ENCODE results near the gene TRIM7. TPM values are rescaled to one million over a fixed set of nuclear protein-coding genes. Genes with fewer than 3 reads are reported as not detected.

TRIM7 gene
- total RNA-seq, 4 donors from 2014 or later = 1.9 to 6.6 (median 2.8) TPM

- TF ChIP-seq CTCF (IDR thresholded peaks at IDR 0.05; ENCODE audit: low read depth) = no peak
These were observed 26.4 kb upstream of the TRIM7 start for GRCh38 chr5:181231432-181231831.

DNA sequence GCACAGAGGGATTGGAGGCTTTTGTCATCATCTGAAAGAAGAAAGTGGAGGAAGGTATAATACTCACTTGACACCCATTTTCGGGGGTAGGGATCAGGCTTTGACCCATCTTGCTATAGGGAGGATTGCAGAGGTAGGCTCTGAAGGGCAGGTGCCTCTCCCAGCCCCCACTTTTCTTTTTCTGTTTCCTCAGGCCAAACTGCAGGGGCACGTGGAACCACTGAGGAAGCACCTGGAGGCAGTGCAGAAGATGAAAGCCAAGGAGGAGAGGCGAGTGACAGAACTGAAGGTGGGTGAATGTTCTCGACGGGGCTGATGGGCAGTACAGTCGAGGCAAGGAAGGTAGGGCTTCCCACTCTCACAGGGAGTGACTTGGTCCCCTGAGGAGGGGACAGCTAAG is 25.6 kb upstream of the TRIM7 start:
- no peak for TF ChIP-seq CTCF (IDR thresholded peaks at IDR 0.05; ENCODE audit: low read depth)

DNA sequence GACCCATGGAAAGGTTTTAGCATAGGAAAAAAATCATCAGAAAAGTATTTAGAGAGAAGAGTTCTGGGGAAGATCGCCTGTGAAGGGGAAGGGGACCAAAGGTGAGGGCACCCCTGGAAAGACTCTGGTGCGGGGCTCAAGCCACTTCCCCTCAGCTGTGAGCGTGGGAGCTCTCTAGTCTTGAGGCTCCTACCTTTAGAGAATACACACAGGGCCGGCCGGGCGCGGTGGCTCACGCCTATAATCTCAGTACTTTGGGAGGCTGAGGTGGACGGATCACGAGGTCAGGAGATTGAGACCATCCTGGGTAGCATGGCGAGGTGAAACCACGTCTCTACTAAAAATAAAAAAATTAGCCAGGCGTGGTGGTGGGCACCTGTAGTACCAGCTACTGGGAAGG is 25.0 kb upstream of the TRIM7 start:
- no peak for TF ChIP-seq CTCF (IDR thresholded peaks at IDR 0.05; ENCODE audit: low read depth)

GRCh38 chr5:181224390-181225229 is 19.6 kb upstream of the TRIM7 start:
- no peak for TF ChIP-seq CTCF (IDR thresholded peaks at IDR 0.05; ENCODE audit: low read depth)

GRCh38 chr5:181223729-181224389 is 18.9 kb upstream of the TRIM7 start:
- TF ChIP-seq CTCF (IDR thresholded peaks at IDR 0.05; ENCODE audit: low read depth) = no peak

DNA sequence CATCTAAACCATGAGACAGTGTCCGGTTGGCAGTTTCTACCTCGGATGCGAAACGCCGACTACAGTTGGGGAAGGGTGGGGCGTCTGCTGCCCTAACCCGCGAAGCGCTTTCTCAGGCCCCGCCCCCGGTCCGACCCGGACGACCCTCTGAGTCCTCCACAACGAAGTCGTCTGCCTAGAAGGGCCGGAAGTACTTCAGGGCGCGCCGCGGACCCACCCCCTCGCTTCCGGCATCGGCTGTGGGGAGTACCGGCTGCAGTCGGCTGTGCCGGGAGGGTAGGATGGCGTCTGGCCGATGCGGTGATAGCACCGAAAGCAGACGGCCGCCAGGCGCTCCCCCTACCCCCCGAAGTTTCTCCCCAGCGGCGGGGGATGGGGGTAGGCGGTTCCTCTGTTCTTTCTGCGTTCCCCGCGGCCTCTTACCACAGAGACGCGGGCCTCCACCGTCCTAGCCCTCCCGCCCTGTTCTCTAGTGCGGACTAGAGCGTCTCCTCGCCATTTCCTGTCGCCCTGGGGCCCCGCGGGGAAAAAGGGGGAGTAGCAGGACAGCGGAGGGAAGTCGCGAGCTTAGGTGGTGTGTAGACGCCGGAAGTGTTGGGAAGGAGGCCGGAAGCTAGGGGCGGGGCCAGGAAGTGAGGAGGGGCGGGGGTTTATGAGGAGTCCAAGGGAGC is 18.2 kb upstream of the TRIM7 start, which contains the start of gene TRIM41:
Gene TRIM41, plus strand, starts transcription at position 224 of the 671 bp plus-strand sequence. CDS start 719 bp downstream, outside the sequence.
- TF ChIP-seq CTCF (IDR thresholded peaks at IDR 0.05; ENCODE audit: low read depth) = no peak

DNA sequence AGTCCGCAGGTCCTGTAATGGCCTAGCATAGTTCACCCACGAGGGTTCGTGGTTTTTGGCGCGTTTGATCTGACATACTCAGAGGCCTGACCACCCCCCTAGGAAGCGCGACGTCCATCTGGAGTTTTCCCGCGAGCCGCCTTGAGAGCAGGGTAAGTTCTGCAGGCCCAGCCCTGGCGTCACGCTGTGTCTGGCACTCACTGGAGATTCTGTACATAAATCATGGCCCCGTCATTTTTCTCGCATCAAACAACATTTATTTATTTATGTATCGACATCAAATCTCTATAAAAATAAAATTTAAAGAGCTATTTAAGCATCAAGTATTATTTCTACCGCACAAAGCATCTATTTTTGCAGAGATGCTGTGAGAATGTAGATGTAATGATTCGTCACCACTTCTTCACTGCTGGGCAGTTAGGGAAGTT is 17.6 kb upstream of the TRIM7 start:
- no peak for TF ChIP-seq CTCF (IDR thresholded peaks at IDR 0.05; ENCODE audit: low read depth)
